HFFc6 (cell line): ENCODE results near the gene SMAD3. TPM values are rescaled to one million over a fixed set of nuclear protein-coding genes. Genes with fewer than 3 reads are reported as not detected.

Experiments
- DNase-seq: peaks from one replicate; pipeline ENCODE4 v3.0.0-alpha.2; 2018
- H3K27ac Mint-ChIP-seq: 2 replicates; pipeline ENCODE4 v1.8.0; 2020; ENCODE audit warnings: mild to moderate bottlenecking, mixed read lengths
- H3K27me3 Mint-ChIP-seq: 2 replicates; pipeline ENCODE4 v1.8.0; 2021; ENCODE audit warnings: mild to moderate bottlenecking, moderate library complexity, mixed read lengths; ENCODE audit not compliant: insufficient read depth
- H3K36me3 Mint-ChIP-seq: 2 replicates; pipeline ENCODE4 v1.8.0; 2021; ENCODE audit warnings: low read depth, mixed read lengths
- H3K4me1 Mint-ChIP-seq: 2 replicates; pipeline ENCODE4 v1.8.0; 2020; ENCODE audit warnings: low read depth, mixed read lengths
- H3K4me3 Mint-ChIP-seq: 2 replicates; pipeline ENCODE4 v1.8.0; 2020; ENCODE audit warnings: mild to moderate bottlenecking, moderate library complexity, mixed read lengths
- H3K9me3 Mint-ChIP-seq: 2 replicates; pipeline ENCODE4 v1.8.0; 2020; ENCODE audit warnings: mild to moderate bottlenecking, mixed read lengths
- total RNA-seq, 6 experiments: library from RNA; stranded (reverse); fragmentation: NEBNext Ultra II Directional; extraction: Animal tissue kit (Norgen Biotek cat#: 25700); gene quantifications; 2 replicates in 1 of 6; 3 replicates in 5 of 6; pipeline ENCODE4 v1.2.3, GENCODE V29; 2021
- TF ChIP-seq, protein P1 (sequence below): fragments of 200-600 bp; sonication (generic); IDR thresholded peaks from 2 replicates; pipeline ENCODE4 v1.5.0; 2021; ENCODE audit warnings: antibody characterized with exemption, mild to moderate bottlenecking

SMAD3 gene
- total RNA-seq, 6 experiments from 2014 or later, result 54.3 to 132 (median 118) TPM

GRCh38 chr15:67103432-67103831, 38.0 kb downstream of the SMAD3 start:
- TF ChIP-seq, protein P1, sequence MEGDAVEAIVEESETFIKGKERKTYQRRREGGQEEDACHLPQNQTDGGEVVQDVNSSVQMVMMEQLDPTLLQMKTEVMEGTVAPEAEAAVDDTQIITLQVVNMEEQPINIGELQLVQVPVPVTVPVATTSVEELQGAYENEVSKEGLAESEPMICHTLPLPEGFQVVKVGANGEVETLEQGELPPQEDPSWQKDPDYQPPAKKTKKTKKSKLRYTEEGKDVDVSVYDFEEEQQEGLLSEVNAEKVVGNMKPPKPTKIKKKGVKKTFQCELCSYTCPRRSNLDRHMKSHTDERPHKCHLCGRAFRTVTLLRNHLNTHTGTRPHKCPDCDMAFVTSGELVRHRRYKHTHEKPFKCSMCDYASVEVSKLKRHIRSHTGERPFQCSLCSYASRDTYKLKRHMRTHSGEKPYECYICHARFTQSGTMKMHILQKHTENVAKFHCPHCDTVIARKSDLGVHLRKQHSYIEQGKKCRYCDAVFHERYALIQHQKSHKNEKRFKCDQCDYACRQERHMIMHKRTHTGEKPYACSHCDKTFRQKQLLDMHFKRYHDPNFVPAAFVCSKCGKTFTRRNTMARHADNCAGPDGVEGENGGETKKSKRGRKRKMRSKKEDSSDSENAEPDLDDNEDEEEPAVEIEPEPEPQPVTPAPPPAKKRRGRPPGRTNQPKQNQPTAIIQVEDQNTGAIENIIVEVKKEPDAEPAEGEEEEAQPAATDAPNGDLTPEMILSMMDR, result no peak
- no peak for DNase-seq
- H3K27ac Mint-ChIP-seq, result peak overlapping the region; percentile 99
- peaks cover 41% of the 10 kb centered on the region for H3K36me3 Mint-ChIP-seq
- H3K4me1 Mint-ChIP-seq, result peaks cover 12% of the 10 kb centered on the region
- no peak overlapping the region for H3K4me3 Mint-ChIP-seq
- no peaks in the 10 kb centered on the region for H3K9me3 Mint-ChIP-seq
- peaks cover 15% of the 10 kb centered on the region for H3K27me3 Mint-ChIP-seq

DNA sequence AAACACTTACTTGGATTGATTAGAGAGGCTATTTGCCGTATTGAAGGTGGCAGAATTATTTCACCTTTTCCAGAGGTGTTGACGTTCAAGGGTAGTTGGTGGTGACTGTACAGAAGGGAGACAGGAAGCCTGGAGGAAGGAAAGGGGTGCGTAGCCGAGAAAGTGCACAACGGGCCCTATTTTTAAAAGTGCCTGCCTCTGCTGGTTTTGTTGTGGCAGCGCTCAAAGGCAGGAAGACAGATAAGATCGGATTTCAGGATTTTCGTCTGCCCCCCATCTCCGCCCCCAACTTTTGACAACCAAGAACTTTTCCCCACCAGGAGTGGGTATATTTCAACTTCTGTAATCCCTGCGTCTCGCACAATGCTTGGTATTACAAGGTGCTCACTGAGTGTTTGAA, 38.5 kb downstream of the SMAD3 start:
- DNase-seq, result no peak
- H3K36me3 Mint-ChIP-seq, result peaks cover 40% of the 10 kb centered on the region
- H3K4me1 Mint-ChIP-seq, result peaks cover 8% of the 10 kb centered on the region
- no peak overlapping the region for H3K4me3 Mint-ChIP-seq
- TF ChIP-seq, protein P1, result no peak
- peaks cover 18% of the 10 kb centered on the region for H3K27me3 Mint-ChIP-seq
- no peaks in the 10 kb centered on the region for H3K9me3 Mint-ChIP-seq
- peak overlapping the region; percentile 99 for H3K27ac Mint-ChIP-seq

DNA sequence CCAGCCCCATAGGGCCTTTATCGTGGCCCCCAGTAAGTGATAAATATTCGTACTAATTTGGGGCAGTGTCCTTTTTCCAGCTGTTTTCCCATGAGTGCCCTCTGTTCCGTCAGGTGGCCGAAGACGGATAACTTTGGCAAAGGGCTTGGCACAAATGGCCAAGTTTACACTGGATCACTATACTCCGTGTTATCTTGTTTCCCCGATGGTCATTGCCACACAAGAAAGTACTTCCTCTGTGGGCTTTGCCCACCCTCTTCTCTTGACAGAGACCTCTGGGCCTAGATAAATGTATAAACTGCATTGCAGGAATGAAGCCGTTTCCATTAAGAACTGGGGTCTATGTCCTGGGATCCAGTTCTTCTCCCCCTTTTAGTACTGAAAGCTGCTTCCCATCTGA, 39.1 kb downstream of the SMAD3 start:
- peaks cover 37% of the 10 kb centered on the region for H3K36me3 Mint-ChIP-seq
- TF ChIP-seq, protein P1, result no peak
- peaks cover 18% of the 10 kb centered on the region for H3K27me3 Mint-ChIP-seq
- H3K4me1 Mint-ChIP-seq, result peaks cover 2% of the 10 kb centered on the region
- H3K9me3 Mint-ChIP-seq, result no peaks in the 10 kb centered on the region
- peak overlapping the region; percentile 51; the same call in 1 of the 2 replicates for H3K4me3 Mint-ChIP-seq
- no peak for DNase-seq
- peak overlapping the region; percentile 99 for H3K27ac Mint-ChIP-seq

GRCh38 chr15:67105065-67105951, 39.9 kb downstream of the SMAD3 start:
- DNase-seq, result peak; percentile 98
- Mint-ChIP-seq H3K27me3 (peaks cover 24% of the 10 kb centered on the region), H3K36me3 (peaks cover 39% of the 10 kb centered on the region), H3K4me1 (no peaks in the 10 kb centered on the region; the same call in none of the 2 replicates), H3K27ac (peak overlapping the region; percentile 99), H3K9me3 (peaks cover 4% of the 10 kb centered on the region), H3K4me3 (peak overlapping the region; percentile 80)
- TF ChIP-seq, protein P1, result peak; percentile 60

GRCh38 chr15:67105991-67106763, 40.8 kb downstream of the SMAD3 start:
- H3K27ac Mint-ChIP-seq, result peak overlapping the region; percentile 99
- peaks cover 47% of the 10 kb centered on the region for H3K36me3 Mint-ChIP-seq
- H3K4me1 Mint-ChIP-seq, result no peaks in the 10 kb centered on the region; the same call in none of the 2 replicates
- peak overlapping the region; percentile 80 for H3K4me3 Mint-ChIP-seq
- peaks cover 27% of the 10 kb centered on the region for H3K27me3 Mint-ChIP-seq
- TF ChIP-seq, protein P1, result no peak
- peaks cover 12% of the 10 kb centered on the region for H3K9me3 Mint-ChIP-seq
- DNase-seq, result no peak
